Measurements from ENCODE around the gene LCA5L.
"Not testable (repeated sequence)": the region's sequence is repeated elsewhere in the genome, so short reads cannot be mapped to it uniquely, and the experiment has no call there.

The LCA5L gene

DNA sequence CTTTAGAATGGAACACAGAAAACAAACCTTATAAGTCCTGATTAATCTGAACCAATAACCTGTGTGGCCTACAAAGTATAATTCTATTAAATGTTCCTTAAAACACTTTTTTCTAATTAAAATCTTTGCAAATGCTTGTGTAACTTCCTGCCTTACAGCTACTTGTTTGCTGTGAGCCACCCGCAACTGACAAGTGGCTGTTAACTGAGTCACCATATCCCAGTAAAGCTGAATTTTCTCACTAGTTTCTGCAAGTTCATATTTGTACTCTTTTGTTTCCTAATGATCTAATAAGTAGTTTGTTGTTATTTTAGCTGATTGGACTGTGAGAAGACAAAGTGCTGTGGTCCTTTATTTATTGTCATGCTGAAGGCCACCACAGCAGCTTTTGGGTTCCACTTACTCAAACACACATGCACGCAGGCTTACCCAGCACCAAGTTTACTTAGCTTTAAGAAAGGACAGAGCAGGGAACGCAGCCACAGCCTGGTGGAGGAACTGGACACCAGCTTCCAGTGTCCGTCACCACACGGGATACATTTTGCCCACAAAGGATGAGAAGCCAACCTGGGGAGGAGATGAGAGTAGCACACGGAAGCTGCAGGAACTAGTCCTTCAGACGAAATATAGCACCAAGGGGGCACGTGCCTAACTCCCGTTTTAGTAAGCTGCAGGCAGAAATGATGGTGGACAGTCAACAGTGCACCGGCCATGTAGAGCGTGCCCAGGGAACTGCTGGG lies 47.8 kb downstream of the LCA5L start:
- Histone ChIP-seq H3K4me3 (ENCODE audit: low read length) (no peak overlapping the region), H3K36me3 (ENCODE audit: control insufficient read depth, insufficient read depth, low read length) (no peaks in the 10 kb centered on the region), H3K9me3 (ENCODE audit: control insufficient read depth, low read length) (no peaks in the 10 kb centered on the region), H3K4me1 (ENCODE audit: control insufficient read depth, insufficient read depth, low read length) (no peaks in the 10 kb centered on the region), H3K27me3 (ENCODE audit: control insufficient read depth, insufficient read depth, low read length) (no peaks in the 10 kb centered on the region), H3K9ac (ENCODE audit: low read length) (no peak overlapping the region)

DNA sequence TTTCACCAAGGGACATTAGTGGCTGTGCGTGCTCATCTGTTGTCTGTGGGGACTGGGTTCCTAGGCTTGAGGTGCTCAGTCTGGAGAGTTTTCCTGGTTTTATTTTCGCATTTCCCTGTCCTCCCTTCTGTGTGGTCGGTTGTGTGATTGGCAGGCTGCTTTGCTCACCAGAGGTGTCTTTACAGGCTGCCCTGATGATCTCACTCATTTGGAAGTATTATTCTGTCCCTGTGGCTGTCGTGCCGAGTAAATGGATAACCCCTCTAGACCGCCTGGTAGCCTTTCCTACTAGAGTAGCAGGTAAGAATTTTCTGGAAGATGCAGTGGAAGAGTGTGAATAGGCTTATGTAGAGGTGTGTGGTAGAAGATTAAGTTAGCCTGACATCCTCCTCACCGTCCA lies 52.6 kb downstream of the LCA5L start:
- H3K9me3 ChIP-seq (ENCODE audit: control insufficient read depth, low read length) = no peaks in the 10 kb centered on the region
- peaks cover 5% of the 10 kb centered on the region for H3K4me1 ChIP-seq (ENCODE audit: control insufficient read depth, insufficient read depth, low read length)
- H3K36me3 ChIP-seq (ENCODE audit: control insufficient read depth, insufficient read depth, low read length) = no peaks in the 10 kb centered on the region
- no peaks in the 10 kb centered on the region for H3K27me3 ChIP-seq (ENCODE audit: control insufficient read depth, insufficient read depth, low read length)
- no peak overlapping the region for H3K9ac ChIP-seq (ENCODE audit: low read length)
- no peak overlapping the region for H3K4me3 ChIP-seq (ENCODE audit: low read length)

DNA sequence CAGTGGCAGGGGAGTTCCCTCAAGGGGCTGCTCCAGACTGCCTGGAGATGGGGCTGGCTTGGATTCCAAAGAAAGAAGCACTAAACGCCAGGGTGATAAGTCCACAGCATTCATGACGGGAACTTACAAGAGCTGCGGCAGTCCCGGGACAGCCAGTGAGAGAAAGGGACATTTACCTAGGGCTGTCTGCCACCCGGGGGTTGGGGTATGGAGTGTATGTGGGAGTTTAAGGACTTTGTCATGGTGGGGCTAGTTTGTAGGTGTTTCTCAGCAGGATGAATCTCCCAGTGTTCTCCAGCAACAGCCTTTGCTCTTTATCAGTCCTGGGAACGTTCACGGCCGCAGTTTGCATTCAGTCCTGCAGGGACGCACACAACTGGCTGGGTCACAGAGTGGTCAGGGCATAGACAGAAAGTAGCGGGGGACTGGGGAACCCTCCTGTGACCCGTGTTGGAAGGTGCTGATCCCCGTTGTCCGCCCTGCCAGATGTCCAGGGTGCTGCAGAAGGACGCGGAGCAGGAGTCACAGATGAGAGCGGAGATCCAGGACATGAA lies 55.3 kb downstream of the LCA5L start:
- Histone ChIP-seq H3K9me3 (ENCODE audit: control insufficient read depth, low read length) (no peaks in the 10 kb centered on the region), H3K4me3 (ENCODE audit: low read length) (no peak overlapping the region), H3K9ac (ENCODE audit: low read length) (no peak overlapping the region), H3K36me3 (ENCODE audit: control insufficient read depth, insufficient read depth, low read length) (no peaks in the 10 kb centered on the region), H3K4me1 (ENCODE audit: control insufficient read depth, insufficient read depth, low read length) (peaks cover 11% of the 10 kb centered on the region), H3K27me3 (ENCODE audit: control insufficient read depth, insufficient read depth, low read length) (no peaks in the 10 kb centered on the region)

DNA sequence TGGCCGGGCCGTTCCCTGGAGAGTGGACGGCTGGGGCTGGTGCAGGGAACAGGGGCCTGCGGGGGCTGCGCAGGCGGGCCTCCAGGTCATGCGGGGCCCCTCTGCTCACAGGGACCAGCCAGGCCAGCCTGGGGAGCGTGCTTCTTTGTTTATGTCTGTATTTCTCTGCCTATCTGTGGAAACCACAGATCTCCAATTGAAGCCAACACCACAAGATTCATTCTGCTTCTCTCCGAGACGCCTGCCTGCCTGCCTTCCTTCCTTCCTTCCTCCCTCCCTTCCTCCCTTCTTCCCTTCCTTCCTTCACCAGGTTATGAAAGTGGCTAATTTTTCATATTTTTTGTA lies 56.8 kb downstream of the LCA5L start:
- H3K36me3 ChIP-seq (ENCODE audit: control insufficient read depth, insufficient read depth, low read length) = no peaks in the 10 kb centered on the region

DNA sequence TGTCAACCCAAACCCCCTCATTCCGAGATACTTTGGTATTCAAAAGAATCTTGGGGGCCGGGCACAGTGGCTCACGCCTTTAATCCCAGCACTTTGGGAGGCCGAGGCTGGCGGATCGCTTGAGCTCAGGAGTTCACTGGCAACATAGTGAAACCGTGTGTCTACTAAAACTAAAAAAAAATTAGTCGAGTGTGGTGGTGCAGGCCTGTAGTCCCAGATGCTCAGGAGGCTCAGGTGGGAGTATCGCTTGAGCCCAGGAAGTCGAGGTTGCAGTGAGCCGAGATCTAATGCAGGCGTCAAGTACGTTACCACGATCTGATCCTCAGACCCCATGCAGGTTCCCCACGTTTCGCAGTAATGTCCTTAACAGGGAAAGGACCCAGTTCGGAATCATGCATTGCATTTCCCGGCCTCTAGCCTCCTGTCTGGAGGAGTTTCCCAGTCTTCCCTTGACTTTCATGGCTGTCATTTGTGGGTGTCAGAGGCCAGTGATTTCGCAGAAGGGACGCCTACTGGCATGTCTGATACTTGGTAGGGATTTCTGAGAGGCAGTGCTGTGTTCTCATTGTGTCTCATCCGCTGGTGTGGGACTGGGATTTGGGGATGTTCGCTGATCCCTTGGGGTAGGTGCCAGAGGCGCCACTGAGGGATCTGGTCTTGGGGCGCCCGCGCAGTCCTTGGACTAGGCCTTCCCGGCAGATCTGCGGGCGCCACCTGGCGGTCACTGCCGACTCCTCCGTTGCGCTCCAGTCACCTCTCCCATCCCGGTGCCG lies 57.4 kb downstream of the LCA5L start:
- Histone ChIP-seq H3K4me1 (ENCODE audit: control insufficient read depth, insufficient read depth, low read length) (peaks cover 15% of the 10 kb centered on the region), H3K9ac (ENCODE audit: low read length) (peak overlapping the region; percentile 70), H3K4me3 (ENCODE audit: low read length) (peak overlapping the region; percentile 85), H3K27me3 (ENCODE audit: control insufficient read depth, insufficient read depth, low read length) (no peaks in the 10 kb centered on the region), H3K36me3 (ENCODE audit: control insufficient read depth, insufficient read depth, low read length) (no peaks in the 10 kb centered on the region), H3K9me3 (ENCODE audit: control insufficient read depth, low read length) (no peaks in the 10 kb centered on the region)

More for the DNA sequence above, 56.8 kb downstream of the LCA5L start:
- H3K9ac ChIP-seq (ENCODE audit: low read length) = no peak overlapping the region
- H3K4me1 ChIP-seq (ENCODE audit: control insufficient read depth, insufficient read depth, low read length) = peaks cover 15% of the 10 kb centered on the region
- H3K27me3 ChIP-seq (ENCODE audit: control insufficient read depth, insufficient read depth, low read length) = no peaks in the 10 kb centered on the region
- peak overlapping the region; percentile 85 for H3K4me3 ChIP-seq (ENCODE audit: low read length)
- H3K9me3 ChIP-seq (ENCODE audit: control insufficient read depth, low read length) = no peaks in the 10 kb centered on the region

DNA sequence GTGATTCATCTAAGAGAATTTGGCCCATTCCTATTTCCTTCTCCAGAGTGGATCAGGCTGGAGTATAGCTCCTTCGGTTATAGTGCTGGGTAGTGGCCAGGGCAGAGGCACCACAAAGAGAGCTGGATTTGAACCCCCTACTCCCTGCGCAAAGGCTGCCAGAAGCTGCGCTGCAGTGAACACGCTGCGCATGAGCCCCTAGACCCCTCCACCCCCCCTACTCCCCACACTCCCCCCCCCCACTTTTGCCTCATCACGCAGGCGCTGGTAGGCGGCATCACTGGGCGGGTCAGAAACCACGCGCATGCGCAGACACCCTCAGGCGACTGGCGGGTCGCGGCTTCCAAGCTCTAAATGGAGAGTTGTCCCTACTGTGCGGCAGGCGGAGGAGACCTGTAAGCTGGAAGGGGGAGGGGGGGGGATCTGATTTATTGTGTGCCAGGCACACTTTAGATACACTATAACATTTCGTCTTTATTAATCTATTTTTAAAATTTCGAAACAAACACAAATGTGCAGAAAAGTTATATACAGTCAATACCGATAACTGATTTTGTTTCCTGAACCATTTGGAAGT lies 58.0 kb downstream of the LCA5L start:
- no peaks in the 10 kb centered on the region for H3K27me3 ChIP-seq (ENCODE audit: control insufficient read depth, insufficient read depth, low read length)
- H3K4me1 ChIP-seq (ENCODE audit: control insufficient read depth, insufficient read depth, low read length) = peaks cover 15% of the 10 kb centered on the region
- H3K9me3 ChIP-seq (ENCODE audit: control insufficient read depth, low read length) = no peaks in the 10 kb centered on the region
- peak overlapping the region; percentile 85 for H3K4me3 ChIP-seq (ENCODE audit: low read length)
- H3K9ac ChIP-seq (ENCODE audit: low read length) = peak overlapping the region; percentile 70
- no peaks in the 10 kb centered on the region for H3K36me3 ChIP-seq (ENCODE audit: control insufficient read depth, insufficient read depth, low read length)

DNA sequence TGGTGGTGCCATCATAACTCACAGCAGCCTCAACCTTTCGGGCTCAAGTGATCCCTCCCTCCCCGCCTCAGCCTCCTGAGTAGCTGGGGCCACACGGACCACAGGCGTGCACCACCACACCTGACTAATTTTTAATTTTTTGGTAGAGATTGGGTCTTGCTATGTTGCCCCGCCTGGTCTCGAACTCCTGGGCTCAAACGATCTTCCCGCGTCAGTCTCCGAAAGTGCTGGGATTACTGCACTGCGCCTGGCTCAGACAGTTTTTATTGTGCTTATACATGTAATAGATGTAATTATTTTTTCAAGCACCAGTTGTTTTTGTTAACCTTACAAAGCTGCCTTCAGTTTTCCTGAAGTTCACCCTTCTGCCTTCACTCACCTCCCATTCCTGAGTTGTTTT lies 58.7 kb downstream of the LCA5L start:
- no peaks in the 10 kb centered on the region for H3K9me3 ChIP-seq (ENCODE audit: control insufficient read depth, low read length)
- H3K9ac ChIP-seq (ENCODE audit: low read length) = peak overlapping the region; percentile 70
- H3K4me1 ChIP-seq (ENCODE audit: control insufficient read depth, insufficient read depth, low read length) = peaks cover 15% of the 10 kb centered on the region
- H3K27me3 ChIP-seq (ENCODE audit: control insufficient read depth, insufficient read depth, low read length) = no peaks in the 10 kb centered on the region
- no peaks in the 10 kb centered on the region for H3K36me3 ChIP-seq (ENCODE audit: control insufficient read depth, insufficient read depth, low read length)
- H3K4me3 ChIP-seq (ENCODE audit: low read length) = no peak overlapping the region

DNA sequence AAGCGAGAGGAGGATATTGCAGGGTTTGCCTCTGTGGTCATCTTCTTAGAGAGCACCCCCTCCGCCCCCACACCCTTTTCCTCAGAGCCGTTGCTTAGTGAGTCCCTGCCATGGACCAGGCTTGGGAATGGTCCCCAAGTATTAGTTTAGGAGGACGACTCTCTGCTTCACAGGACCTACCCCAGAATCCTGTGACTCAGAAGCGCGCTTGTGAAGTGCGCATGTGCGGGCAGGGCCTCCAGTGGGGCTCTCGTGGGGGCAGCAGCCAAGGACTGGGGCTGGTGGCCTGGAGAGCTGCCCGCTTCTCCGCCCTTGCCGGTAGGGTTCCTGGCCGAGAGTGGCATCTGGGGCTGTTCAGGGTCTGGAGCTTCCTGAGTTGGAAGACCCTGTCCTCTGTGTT lies 59.4 kb downstream of the LCA5L start:
- no peaks in the 10 kb centered on the region for H3K27me3 ChIP-seq (ENCODE audit: control insufficient read depth, insufficient read depth, low read length)
- no peaks in the 10 kb centered on the region for H3K36me3 ChIP-seq (ENCODE audit: control insufficient read depth, insufficient read depth, low read length)
- H3K9ac ChIP-seq (ENCODE audit: low read length) = peak overlapping the region; percentile 49
- H3K4me1 ChIP-seq (ENCODE audit: control insufficient read depth, insufficient read depth, low read length) = peaks cover 15% of the 10 kb centered on the region
- H3K9me3 ChIP-seq (ENCODE audit: control insufficient read depth, low read length) = no peaks in the 10 kb centered on the region
- peak overlapping the region; percentile 33 for H3K4me3 ChIP-seq (ENCODE audit: low read length)

DNA sequence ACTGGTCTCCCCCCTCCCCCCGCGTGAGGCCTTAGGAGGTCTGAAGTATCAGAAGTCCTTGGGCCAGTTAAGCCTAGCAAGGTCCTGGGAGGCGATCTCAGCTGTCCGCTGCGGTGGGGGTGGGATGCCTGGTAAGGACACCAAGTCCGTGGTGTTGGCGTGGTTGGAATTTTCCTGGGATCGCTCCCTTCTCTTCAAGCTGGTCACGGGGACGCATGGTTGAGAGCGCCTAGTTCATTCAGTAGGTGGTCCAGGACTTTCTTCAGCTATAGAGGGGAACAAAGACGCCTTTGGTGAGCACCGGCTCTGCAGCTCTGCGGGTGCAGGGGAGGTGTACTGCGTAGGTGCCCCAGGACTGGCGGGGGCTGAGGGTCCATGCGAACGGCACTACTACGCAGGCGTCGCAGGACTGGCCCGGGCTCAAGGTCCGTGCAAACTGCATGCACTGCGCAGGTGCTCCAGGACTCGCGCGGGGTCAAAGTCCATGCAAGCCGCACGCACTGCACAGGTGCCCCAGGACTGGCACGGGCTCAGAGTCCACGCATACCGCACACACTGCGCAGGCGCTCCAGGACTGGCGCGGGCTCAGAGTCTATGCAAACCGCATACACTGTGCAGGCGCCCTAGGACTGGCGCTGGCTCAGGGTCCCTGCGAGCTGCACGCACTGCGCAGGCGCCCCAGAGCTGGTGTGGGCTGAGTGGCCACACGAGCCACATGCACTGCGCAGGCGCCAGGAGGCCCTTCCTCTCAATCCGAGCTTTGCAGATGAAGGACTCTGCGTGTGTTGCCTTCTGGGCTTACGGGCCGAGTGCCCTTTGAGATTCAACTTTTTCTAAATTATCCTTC lies 60.1 kb downstream of the LCA5L start:
- Histone ChIP-seq H3K27me3 (ENCODE audit: control insufficient read depth, insufficient read depth, low read length) (no peaks in the 10 kb centered on the region), H3K4me3 (ENCODE audit: low read length) (peak overlapping the region; percentile 33), H3K9ac (ENCODE audit: low read length) (peak overlapping the region; percentile 49), H3K36me3 (ENCODE audit: control insufficient read depth, insufficient read depth, low read length) (no peaks in the 10 kb centered on the region), H3K4me1 (ENCODE audit: control insufficient read depth, insufficient read depth, low read length) (peaks cover 15% of the 10 kb centered on the region), H3K9me3 (ENCODE audit: control insufficient read depth, low read length) (no peaks in the 10 kb centered on the region)

DNA sequence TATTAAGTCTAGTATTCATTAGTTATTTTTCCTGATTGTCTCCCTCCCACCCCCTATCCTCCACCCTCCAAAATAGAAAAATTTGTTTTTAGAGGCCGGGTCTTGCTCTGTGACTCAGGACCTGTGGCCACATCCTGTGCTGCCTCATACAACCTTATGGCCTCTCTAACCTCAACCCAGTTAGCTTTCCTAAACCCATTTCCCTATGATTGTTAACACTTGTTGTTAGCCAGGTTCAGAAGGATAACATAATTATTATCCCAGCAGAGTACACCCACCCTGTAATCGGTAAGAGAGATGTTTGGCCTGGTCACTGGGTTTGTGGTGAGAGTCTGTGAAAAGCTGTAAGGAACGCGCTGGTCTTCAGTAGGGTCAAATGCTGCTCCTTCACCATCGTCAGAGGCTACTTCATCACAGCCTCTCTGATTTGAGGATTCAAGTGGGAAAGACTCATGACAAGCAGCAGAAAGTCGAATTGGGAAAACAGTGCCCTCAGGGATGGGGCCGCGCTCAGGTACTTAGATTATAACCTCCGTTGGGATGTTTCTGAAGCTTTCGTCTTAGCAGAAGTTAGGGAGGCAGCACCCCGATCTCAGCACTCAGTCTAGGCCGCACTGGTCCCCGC lies 60.8 kb downstream of the LCA5L start:
- Histone ChIP-seq H3K27me3 (ENCODE audit: control insufficient read depth, insufficient read depth, low read length) (no peaks in the 10 kb centered on the region), H3K4me3 (ENCODE audit: low read length) (no peak overlapping the region), H3K9me3 (ENCODE audit: control insufficient read depth, low read length) (no peaks in the 10 kb centered on the region), H3K36me3 (ENCODE audit: control insufficient read depth, insufficient read depth, low read length) (no peaks in the 10 kb centered on the region), H3K4me1 (ENCODE audit: control insufficient read depth, insufficient read depth, low read length) (peaks cover 15% of the 10 kb centered on the region), H3K9ac (ENCODE audit: low read length) (no peak overlapping the region)

DNA sequence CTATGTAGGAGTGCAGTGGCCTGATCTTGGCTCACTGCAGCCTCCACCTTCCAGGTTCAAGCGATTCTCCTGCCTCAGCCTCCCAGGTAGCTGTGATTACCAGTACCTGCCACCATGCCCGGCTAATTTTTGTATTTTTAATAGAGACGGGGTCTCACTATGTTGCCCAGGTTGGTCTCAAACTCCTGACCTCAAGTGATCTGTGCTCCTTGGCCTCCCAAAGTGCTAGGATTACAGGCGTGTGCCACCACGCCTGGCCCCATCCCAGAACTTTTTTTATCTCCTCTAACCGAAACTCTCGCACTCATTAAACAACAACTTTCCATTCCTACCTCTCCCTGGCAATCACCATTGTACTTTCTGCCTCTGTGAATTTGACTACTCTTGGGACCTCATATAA lies 63.5 kb downstream of the LCA5L start:
- H3K4me3 ChIP-seq (ENCODE audit: low read length); H3K9ac ChIP-seq (ENCODE audit: low read length); H3K9me3 ChIP-seq (ENCODE audit: control insufficient read depth, low read length); H3K27me3 ChIP-seq (ENCODE audit: control insufficient read depth, insufficient read depth, low read length); H3K36me3 ChIP-seq (ENCODE audit: control insufficient read depth, insufficient read depth, low read length): not testable (repeated sequence)
- peaks cover 14% of the 10 kb centered on the region for H3K4me1 ChIP-seq (ENCODE audit: control insufficient read depth, insufficient read depth, low read length)
